ENCODE results near the gene HNRNPLL.
A peak's percentile ranks its signal among the peaks of the same experiment; 100 is the strongest.
"Not testable (repeated sequence)": the region's sequence is repeated elsewhere in the genome, so short reads cannot be mapped to it uniquely, and the experiment has no call there.

The HNRNPLL gene

GRCh38 chr2:38619458-38620164, 16.9 kb upstream of the HNRNPLL start:
- no peak for FAIRE-seq

DNA sequence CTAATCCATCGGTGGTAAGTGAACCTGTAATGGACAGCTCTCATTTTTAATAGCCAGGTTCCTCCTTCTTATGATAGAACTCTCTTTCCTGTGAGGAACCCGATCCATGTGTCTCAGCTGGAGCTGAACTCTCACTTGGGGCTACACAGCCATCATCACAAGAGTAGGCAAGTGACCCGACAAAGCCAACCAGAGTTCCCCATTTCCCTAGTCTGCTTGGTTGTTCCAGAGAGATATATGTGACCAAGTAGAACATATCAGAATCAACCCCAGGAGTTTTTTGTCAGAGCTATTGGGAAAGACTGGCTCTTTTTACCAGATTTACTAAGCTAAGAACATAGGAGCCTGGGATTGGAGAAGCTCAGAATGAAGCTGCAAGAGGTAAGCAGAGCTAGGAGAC, 14.6 kb upstream of the HNRNPLL start:
- no peak for FAIRE-seq

DNA sequence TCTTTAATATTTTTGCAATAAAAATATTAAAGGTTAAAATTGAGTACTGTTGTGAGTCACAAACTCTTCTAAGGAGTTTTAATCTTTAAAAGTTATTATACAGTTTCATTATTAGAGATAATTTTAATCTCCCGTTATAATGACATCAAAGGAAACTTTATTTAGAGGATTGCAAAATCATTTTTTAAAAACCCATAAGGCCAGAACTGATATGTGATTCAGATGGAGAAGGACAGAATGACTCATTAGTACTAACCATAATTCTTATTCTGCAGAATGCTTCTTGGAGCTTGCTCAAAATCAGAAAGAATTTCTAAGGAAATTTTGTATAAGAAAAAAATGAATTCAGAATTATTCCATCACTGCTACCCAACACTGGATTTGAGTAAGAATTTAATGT, 12.5 kb upstream of the HNRNPLL start:
- FAIRE-seq = peak; percentile 17

GRCh38 chr2:38613849-38614213, 11.1 kb upstream of the HNRNPLL start:
- no peak for FAIRE-seq

DNA sequence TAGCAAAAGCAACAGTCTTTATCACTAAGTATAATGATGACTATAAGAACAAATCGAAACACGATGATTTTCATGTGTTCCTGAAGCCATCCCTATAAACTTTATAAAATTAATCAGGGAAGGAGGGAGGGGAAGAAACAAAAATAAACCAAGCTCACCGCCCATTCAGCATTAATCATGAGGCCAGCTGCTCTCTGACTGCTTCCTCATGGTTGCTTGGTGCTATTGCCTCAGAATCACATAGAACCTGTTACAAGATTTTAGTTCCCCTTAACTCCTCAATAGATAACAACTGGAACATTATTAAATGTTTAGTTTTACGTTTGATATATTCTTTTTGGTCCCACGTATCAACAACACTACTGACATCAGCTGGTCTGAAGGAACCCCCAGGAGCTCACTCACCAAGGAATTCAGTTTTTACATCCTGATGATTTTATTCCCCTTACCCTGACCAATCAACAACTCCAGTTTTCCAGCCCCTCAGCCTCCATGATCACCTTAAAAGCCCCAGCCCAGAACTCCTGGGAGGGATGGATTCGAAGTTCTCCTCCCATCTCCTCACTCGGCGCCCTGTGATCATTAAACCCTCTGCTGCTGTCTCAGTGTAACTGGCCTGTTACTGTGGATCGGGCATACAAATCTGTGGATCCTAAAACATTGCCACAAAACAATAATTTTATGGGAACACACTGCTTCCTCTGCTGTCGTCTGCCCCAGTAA, 10.6 kb upstream of the HNRNPLL start:
- no peak for FAIRE-seq

GRCh38 chr2:38610851-38611801, 8.4 kb upstream of the HNRNPLL start:
- FAIRE-seq = no peak

- not testable (repeated sequence) for FAIRE-seq
These were observed 6.5 kb upstream of the HNRNPLL start for GRCh38 chr2:38609246-38609645.

GRCh38 chr2:38608755-38609154, 6.0 kb upstream of the HNRNPLL start:
- FAIRE-seq = no peak

- no peak for FAIRE-seq
These were observed 2.6 kb upstream of the HNRNPLL start for GRCh38 chr2:38605298-38605830.

DNA sequence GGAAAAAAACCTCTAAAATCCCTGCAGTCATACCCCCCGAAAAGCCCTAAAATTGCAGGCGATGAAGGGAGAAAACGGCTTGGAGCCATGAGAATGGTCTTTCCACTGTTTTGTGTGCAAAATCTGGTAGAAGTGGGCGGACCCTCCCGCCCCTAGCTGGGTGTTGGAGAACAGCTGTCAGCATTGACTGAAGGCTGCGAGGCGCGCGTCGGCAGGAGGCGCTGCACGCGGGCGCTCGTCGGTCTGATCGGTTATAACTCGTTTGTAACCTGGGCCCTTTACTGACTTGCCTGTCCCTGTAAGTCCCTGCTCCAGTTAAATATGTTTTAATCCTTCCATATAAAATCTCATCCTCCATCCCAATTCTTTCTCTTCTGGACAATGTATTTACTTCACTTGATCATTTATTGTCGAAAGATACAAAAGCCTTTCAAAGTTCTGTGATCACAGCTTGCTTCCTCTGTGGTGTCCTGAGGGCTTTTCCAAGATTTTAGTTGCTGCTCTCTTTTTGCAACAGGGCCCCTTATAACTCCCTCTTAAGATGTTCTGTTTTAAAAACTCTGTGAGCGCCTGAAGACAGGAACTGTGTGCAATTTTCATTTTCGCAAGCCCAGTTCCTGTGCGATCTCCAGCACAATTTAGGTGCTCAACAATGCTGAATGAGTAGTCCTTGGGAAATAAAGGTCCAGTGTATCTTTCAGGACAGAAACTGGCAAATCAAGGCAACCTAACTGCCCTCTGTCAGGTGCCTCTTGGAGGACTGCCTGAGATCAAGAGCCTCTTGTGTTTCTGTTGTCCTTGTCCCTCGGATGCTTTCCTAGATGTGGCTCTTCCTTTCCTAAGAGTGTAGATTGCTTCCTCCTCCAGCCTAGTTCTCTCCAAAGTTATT, 918 bp upstream of the HNRNPLL start:
- FAIRE-seq = peak; percentile 79

GRCh38 chr2:38602136-38602731, 494 bp downstream of the HNRNPLL start:
- FAIRE-seq = no peak

DNA sequence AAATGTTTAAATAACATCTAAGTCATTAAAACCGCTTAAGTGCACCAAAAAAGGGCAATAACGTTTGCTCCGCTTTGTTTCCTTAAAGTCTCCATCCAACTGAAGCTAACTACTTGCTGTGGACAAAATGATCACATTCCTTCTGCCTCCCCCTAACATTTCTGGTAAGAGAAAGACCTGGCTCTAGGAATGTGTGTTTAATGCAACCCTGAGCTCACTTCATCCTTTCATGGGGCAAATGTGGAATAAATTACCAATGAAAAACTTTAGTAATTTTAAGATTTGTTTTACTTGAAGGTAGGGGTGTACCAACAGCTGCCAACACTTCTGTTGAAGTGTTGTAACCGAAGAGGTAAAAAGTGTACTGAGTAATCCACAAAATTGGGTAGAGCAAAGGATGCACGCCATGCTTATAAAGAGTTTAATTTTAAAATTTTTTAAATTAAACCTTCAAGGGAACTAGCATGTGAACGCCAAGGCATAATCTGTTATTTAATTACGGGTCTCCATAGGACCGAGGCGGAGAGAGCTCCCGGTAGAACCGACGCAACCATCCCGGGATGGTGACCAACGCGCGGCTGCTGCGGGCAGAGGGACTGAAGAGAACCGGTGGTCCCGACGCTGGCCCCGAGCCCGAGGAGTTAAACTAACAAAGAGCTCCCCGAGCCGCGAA, 1.1 kb downstream of the HNRNPLL start:
- FAIRE-seq = peak; percentile 63

DNA sequence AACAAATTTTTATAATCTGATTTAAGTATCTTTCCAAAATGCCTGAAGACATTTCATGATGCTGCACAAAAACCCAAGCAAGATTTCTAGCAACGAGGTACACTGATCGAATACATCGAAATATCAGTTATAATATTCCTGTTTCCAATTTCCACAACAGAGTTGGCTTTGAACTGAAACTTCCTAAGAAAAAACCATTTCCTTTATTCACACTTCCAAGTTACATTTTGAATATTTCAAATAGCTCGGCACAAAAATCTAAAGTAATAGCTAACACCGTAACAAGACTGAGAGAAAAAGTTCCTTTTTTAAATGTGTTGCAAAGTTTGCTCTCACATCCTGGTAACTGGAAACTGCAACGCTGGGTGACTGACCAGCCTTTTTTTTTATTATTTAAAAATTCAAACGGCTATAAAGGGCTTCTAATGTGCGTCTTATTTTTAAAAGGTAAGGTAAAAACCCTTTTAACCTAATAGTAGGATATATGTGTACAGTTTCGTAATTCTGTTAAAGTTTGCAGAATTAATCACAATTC, 1.7 kb downstream of the HNRNPLL start:
- no peak for FAIRE-seq

DNA sequence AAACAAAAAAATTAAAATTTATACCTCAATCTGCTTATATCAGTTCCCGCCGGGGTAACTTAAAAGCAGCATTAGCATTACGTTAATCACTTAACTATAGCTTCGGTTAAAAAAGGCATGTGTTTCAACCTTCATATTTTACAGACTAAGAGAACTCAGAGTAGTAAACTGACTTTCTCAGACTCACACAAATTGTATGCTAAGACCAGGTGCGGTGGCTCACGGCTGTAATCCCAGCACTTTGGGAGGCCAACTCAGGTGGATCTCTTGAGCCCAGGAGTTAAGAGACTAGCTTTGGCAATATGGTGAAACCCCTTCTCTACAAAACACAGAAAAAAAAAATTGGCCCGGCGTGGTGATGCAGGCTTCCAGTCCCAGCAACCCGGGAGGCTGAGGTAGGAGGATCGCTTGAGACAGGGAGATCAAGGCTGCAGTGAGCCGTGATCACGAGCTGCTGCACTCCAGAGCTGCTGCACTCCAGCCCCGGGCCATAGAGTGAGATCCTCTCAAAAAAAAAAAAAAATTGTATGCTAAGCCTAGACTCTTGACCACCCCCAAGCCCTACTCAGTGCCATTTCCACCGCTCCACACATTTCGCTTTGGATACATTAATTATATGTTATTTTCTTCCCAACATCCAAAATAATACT, 2.4 kb downstream of the HNRNPLL start:
- peak; percentile 21 for FAIRE-seq

- FAIRE-seq = no peak
These were observed 3.0 kb downstream of the HNRNPLL start for GRCh38 chr2:38599706-38600105.

- no peak for FAIRE-seq
These were observed 3.8 kb downstream of the HNRNPLL start for GRCh38 chr2:38598991-38599295.

GRCh38 chr2:38598200-38598990, 4.3 kb downstream of the HNRNPLL start:
- no peak for FAIRE-seq

- no peak for FAIRE-seq
These were observed 5.6 kb downstream of the HNRNPLL start for GRCh38 chr2:38597115-38597514.

DNA sequence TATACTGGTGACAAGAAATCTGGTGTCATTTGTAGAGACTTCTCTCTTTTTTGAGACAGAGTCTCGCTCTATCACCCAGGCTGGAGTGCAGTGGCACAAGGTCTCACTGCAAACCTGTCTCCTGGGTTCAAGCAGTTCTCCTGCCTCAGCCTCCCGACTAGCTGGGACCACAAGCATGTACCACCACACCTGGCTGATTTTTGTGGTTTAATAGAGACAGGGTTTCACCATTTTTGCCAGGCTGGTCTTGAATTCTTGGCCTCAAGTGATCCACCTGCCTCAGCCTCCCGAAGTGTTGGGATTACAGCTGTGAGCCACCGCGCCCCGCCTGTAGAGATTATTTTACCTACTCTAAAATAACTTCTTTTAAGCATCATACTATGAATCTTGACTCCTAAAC, 6.5 kb downstream of the HNRNPLL start:
- no peak for FAIRE-seq

DNA sequence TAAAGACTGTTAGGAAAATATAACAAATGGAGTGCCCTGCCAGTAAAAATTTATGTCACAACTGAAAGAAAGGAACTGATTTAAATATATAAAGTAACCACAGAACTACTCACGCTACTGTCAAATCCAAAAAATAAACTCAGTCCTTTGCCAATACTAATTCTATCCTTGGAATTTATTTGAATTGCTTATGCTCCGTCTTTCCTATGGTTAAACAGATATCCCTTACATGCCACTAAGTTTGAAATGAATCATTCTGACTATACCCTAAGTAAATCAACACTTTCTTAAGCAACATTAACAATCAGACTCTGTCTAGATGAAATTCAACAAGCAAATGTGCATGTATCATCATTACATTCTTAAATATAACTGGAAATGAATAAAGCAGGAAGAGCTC, 9.8 kb downstream of the HNRNPLL start:
- FAIRE-seq = peak; percentile 67
